Posterior vena cava (tissue), 2 donors: ENCODE data around the gene CNPY1. TPM values are rescaled to one million over a fixed set of nuclear protein-coding genes. Genes with fewer than 3 reads are reported as not detected.

Source experiments
- DNase-seq: peaks from one replicate; pipeline ENCODE4 v3.0.0-alpha.2; 2020; ENCODE audit warnings: low spot score
- intact Hi-C, 2 donors: fragments of 100-400 bp; cut with DNase I; formaldehyde crosslinking; loops; one replicate each; pipeline versions ENCODE4 v1.14.1 to v1.14.2; 2022 to 2023
- total RNA-seq, 2 donors: library from RNA; stranded (reverse); fragmentation: NEBNext Ultra II Directional; extraction: Animal tissue kit (Norgen Biotek cat#: 25700); gene quantifications; one replicate each; pipeline ENCODE4 v1.2.1, GENCODE V29; 2021
- donor health status: DM: yes; HTN: yes; CAD: no.
- donor health status: DM: yes; HTN: yes; CAD: no.

The CNPY1 gene
- total RNA-seq, 2 donors from 2014 or later = not detected

DNA sequence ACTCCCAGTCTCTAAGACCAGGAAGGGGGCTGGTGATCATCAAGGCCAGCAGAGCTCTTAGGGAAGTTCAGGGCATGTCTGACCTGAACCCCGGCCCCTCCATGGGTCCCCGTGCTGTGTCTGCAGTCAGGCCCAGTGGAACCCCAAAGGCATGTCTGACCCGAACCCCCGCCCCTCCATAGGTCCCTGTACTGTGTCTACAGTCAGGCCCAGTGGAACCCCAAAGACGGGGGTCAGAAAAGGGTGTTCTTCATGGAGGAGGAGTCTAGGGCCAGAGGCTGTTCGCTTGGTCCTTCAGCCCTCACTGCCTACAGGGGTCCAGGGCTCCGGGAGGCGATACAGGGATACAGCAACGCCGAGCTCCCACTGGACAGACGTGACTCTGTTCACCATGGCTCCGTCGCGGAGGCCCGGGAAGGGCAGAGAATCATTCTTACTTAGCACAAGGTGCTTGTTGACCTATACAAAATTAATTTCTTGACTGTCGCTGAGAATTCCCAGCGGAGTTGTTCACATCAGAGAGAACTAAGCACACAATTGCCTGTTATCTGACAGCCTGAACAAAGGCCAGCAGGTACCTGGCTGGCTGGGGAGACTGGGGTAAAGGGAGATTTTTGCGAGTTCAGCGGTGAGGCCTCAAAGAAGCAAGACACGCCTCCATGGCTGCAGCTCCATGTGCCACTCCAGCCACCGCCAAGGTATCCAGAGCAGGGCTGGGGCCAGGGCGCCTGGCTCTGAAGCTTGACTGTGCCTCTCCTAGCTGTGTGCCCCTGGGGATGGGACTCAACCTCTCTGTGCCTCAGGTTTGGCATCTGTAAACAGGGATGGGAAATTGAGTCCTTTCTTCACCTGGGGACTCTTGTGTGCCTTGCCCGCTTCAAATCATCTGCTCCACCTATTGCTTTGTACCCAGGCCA is 61.6 kb downstream of the CNPY1 start:
- intact Hi-C loops = no loop called here
- no peak for DNase-seq

DNA sequence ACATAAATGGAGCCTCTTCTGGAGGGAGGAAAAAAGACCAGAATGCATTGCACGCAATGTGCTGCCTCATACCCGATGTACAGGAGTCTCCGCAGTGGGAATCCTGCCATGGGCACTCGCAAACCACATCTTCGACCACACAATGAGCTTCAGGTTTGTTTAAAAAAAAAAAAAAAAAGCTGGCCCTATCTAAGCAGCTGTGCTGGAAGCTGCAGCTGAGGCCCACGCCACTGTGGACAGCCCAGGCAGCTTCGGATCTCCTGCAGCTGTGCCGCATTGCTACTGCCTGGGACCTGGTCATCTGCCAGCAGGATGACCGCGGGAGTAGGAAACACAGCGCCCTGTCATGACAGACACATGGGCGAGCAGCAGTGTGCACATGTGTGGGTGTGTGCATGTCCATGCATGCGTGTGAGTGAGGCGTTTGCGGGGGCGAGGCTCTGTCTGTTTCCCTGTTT is 62.5 kb downstream of the CNPY1 start:
- DNase-seq = no peak
- intact Hi-C loops = no loop called here

DNA sequence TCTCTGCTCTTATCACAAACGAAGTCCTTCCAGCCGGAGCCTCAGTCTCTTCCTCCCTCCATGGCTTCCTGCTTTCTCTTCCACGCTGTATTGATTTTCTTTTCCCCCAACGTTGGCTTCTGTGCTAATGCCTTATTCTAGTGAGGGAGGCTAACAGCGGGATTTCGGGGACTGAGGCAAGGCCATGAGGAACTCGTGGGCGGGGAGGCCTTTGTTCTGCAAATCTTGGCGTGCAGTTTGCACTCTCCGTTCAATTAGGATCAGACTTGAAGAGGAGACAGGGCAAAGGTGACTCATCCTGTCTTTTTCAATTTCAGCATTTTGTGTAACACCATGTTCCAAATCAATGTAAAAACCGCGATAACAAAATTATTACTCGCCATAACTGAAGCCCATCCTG is 63.1 kb downstream of the CNPY1 start:
- no peak for DNase-seq
- intact Hi-C loops = no loop called here

DNA sequence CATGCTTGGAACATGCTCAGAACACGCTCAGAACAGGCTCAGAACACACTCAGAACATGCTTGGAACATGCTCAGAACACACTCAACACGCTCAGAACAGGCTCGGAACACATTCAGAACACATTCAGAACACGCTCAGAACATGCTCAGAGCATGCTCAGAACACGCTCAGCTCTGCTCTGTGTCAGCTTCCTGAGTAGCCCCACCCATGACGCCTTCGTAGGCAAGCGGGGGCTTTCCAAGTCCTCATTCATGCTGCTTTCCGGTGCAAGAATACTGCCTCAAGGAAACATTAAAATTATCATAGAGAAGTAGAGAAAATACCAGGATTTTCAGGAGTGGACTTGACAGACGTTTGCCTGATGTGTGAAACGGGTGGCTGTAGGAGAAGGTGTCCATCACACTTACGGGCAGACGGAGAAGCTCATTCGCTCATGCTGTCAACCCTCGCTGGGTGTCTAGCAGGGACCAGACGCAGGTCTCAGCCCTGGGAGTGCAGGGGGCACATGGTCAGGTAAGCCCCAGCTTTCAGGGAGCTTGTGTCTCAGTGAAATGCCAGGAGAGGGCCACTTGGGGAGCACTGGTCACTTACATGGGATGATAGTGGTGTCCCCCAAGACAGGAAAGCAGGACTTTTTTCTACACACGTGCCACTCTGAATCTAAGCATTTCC is 63.7 kb downstream of the CNPY1 start:
- intact Hi-C loops = no loop called here

DNA sequence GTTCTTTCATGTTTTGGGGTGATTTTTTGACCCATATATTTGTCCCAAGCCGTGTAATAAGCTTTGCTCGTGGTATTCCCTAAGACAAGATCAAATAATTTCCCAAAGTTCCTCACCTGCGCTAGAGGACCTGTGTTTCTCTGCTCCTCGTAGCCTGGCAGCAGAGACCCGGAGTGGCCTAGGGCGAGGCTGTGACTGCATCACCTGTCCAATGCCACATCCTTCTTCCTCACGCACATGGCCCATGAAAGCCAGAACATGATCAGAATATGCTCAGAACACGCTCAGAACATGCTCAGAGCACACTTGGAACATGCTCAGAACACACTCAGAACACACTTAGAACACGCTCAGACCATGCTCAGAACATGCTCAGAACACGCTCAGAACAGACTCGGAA is 64.6 kb downstream of the CNPY1 start:
- no peak for DNase-seq
- intact Hi-C loops = no loop called here

More for the DNA sequence above, 63.7 kb downstream of the CNPY1 start:
- no peak for DNase-seq

DNA sequence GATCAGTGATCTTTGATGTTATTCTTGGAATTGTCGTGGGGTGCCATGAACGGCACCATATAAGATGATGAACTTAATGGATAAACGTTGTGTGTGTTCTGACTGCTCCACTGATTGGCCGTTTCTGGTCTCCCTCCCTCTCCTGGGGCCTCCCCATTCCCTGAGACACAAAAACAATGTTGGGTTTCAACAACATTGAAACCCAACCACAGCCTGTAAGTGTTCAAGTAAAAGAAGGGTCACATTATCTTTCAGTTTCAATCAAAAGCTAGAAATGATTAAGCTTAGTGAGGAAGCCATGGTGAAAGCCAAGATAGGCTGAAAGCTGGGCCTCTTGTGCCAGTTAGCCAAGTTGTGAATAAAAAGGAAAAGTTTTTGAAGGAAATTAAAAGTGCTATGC is 68.9 kb downstream of the CNPY1 start:
- DNase-seq = no peak
- intact Hi-C loops = no loop called here

DNA sequence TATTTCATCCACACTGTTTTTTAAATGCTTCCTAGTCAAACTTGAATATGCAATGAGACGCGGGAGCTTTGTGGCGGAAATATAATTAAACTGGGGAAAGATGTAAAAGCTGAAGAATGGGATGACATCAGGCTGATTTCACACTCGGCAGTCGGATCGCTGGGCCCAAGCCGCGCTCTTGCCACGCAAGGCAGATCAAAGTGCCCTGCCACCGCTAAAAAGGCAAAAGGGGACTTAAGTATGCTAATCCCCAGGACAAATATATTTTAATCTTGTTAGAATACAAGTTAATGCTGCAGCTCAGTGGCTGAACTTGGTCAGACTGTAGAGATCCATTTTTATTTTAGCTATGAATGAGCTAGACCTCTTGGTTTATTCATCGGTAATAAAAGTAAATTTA is 74.6 kb downstream of the CNPY1 start:
- intact Hi-C loops = loop anchor here in 1 of 2 donors (5.0 kb wide), 1 partner anchor 1874 kb away; no protein-coding TSS in a partner anchor
- peak; percentile 35 for DNase-seq

DNA sequence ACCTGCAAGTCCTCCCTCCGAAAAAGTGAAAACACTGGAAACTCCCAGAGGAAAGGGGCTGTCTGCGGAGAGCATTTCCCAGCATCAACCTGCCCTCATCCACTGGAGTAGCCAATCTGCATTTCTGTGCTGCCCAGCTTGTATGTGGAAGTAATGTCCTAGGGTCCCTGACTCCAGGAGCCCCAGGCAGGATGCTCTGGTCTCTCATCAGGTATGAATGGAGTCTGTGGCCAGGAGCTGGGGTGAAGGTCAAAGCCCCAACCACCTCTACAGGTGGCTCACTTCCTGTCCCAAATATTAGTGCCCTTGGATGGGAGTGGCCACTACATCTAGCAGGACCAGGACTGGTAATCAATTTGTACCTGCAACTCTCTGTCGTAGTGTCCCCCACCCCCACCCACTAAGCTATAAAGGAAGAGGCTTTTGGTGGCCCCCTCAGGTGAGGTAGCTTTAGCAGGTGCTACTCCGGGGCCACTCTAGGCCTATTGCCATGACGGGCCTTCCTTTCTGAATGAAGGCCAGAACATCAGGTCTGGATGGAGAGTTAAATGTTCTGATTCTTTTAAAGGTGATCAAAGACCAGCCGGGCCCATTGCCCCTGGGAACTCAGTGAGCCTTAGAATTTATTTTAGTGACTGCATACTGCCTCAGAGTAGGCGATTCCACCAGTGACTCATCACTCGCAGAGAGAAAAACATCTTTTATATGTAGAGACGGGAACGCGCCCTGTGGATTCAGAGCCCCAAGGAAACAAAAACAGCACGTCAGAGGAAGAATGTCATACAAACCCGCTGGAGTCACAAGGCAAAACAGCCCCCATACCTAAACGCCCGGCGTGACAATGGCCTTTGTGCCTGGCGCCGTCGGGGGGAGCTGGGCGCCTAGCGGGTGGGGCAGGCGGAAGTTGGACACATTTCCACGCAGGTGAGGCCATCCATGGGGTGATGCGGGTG is 75.4 kb downstream of the CNPY1 start:
- intact Hi-C loops = loop anchor here in 1 of 2 donors (5.0 kb wide), 1 partner anchor 1874 kb away; no protein-coding TSS in a partner anchor
- DNase-seq = peak; percentile 54

DNA sequence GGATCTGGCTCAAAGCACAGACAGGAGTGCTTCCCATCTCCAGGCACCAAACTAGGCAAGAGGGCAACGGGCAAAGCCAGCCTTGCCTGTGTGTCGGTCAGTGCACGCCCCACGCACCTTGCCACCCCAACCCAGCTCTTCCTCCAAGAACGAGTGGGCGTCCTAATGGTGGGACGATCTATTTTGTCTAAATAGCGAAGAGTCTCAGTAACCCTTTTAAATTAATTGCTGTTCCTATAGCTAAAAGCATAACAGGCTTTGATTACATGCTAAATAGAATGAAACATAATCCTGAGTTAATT is 76.2 kb downstream of the CNPY1 start:
- intact Hi-C loops = loop anchor here in 1 of 2 donors (5.0 kb wide), 1 partner anchor 1873 kb away; no protein-coding TSS in a partner anchor

DNA sequence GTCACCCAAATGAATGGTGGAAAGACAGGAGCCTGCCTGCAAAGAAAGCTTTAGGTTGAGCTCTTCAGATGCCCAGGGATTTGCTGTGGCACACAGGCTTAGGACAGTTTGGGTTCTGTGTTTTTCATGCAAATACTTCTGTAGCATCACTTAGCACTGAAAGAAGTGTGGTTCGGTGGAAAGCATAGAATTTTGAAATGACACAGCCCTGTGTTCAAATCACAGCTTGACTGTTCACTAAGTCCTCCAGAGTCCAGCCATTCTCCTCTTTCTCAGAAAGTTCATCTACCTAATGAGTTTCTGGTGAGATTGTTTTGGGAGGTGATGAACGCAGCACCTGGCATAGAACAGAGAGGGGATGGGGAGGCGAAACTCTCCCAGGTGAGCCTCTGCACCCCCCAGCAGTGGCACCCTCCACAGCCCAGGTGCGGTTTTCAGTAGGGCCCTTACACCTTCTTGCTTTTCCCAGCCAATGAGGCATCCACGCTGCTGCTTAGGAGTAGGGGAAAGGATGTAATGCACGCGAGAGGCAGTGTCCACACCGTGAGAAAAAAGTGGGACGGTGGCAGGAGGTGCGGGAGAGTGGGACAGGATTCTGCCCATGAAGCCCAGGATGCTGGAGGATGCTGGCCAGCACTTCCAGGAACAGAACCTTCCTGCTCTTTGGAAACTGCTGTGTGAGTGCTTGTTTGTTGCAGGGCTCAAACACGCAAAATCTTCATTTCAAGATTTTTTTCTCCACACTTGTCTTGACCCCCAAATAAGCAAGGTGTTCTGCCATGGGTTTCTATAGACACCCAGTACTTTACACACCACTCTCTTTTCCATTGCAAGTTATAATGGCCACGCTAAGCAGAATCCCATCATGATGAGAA is 76.8 kb downstream of the CNPY1 start:
- no peak for DNase-seq

More for the DNA sequence above, 76.2 kb downstream of the CNPY1 start:
- DNase-seq = no peak

DNA sequence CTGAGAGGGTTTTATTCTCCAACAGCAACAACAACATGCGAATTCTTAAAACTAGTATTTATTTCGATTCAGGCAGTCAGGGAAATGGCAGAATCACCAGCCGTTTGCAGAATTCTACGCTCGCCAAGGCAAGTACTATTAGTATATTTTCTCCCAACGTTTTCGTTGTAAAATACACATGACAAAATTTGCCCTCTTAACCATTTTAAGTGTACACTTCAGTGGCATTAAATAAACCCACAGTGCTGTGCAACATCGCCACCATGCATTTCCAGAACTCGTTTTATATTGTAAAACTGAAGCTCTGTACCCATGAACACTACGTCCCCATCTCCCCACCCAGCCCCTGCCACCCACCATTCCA is 77.6 kb downstream of the CNPY1 start:
- DNase-seq = no peak
- intact Hi-C loops = no loop called here

More for the DNA sequence above, 76.8 kb downstream of the CNPY1 start:
- intact Hi-C loops = loop anchor here in 1 of 2 donors (5.0 kb wide), 1 partner anchor 1872 kb away; no protein-coding TSS in a partner anchor

DNA sequence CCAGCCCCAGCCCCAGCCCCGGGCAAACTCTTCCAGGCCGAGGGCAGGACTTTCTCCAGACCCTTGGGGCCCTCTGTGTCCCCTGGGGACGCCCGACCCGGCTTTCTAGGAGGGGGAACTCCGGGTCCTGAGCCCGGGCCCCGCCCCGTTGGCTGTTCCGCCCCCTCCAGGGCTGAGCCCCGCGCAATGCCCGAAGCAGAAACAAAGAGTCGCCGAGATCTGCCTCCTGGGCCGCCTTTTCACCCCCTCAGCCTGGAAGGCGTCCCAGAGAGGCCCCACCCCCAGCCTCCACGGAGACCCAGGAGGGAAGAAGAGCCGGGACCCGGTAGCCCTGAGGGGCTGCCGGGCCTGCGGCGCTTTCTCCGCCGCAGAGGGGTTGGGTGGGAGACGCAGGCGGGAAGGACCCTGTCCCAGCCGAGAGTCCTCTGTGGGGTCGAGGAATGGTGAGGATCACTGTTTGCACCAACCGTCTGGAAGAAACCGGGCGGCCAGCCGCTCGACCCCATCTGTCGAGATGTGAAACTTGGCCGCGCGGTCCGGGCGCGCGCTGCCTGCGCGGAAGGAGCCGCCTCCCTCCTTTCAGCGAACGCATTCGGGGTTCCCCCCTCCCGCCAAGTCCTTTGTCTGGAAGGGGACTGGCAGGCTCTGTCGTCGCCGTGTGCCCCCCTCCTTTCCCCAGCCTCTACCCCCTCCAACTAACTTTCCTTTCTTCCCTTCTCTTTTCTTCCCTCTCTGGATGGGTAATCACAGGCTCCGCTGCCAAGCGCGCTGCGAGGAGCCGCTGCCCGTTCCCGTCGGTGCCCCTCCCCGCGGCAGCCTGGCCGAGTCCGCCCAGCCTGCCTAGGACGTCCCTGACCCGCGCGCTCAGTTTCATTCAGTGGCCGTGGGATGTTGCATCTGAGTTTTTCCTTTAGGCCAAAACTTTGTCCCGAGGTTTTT is 78.2 kb downstream of the CNPY1 start:
- peak; percentile 63 for DNase-seq
- intact Hi-C loops = no loop called here

DNA sequence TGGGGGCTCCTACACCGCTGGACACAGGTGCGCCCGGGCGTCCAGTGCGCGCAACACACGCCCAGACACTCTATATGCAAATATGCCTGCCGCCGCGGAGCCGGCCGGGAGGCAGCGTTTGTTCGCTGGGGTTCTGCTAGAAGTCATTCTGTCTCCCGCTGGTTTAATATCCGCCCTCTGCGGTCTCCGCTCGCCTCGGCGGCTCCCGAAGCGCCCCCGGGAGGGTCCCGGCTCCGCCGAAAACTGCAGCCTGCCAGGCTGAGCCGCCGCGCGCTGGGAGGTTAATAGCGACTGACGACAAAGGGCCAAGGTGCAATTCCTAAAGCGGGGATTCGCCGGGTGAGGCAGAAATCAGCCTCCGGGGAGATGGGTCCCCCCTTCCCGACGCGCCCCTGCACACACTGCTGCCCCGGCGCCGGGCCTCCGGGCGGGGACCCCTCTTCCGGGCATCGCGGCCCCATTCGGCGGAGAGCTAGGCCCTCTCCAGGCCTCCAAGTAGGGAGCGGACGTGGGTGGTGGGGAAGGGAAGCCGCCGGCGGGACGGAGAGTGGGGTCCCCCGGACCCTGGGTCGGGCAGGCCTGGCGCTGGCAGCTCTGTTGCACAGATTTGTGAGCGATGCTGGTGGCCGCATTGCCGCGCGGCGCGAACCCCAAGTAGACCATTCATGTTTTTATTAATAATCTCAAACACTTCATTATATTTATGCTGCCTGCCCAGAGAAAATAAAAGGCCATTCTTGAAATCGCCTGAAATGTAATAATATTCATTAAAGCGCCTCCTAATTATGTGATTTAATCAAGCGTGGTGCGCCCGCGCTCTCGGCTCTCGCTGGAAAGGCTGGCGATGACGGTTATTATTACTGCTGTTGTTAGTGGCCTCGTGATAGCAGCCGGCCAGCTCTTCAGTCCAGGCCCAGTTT is 79.3 kb downstream of the CNPY1 start:
- intact Hi-C loops = no loop called here
- no peak for DNase-seq

DNA sequence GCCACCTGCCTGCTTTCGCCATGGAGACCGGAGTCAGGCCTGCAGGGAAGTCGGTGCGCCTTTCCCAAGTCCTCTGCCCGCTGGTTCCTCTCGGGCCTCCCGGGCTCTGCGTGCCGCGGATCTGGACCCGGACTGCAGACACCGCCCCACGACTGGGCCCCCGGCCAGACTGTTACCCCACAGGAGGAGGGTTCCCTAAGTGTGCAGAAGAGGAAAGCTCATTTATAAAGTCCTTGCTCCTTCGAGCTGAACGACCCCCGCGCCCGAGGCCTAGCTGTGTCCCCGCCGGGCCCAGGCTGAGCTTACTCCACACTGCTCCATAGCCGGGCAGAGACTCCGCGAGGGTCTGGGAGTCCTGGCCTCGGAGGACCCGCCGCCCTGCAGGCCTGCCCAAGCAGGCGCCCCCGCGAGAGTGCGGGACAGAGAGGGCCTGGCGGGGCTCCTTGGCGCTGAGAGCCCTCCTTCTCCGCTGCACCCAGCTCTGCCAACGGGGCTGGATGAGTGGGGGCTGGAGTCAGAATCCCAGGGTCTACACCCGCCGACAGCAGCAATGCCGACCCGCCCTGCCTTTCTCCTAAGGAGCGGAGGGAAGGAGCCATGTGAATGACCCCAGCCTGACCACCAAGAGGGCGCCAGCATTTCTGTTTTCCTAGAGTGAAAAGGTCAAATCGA is 80.1 kb downstream of the CNPY1 start:
- DNase-seq = no peak
- intact Hi-C loops = no loop called here

DNA sequence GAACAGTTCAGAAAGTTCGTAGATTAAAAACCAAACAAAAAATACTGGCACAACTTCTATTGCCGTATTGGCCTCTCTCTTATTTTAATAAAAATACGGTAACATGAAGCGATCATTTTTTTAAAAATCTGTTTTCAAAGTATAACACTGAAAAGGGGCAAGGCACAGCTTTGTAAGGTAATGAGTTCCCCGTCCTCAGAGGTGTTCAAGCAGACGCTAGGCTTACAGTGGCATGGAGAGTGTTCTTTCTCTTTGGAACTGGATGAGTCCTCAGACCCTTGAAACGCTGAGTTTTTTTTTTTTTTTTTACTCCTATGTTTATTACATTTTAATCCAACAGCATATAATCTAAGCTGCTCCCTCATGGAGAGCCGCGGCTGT is 80.6 kb downstream of the CNPY1 start:
- DNase-seq = no peak
- intact Hi-C loops = no loop called here
